Suprapubic skin (tissue), 3 donors: ENCODE data around the gene GLB1L2.

Source experiments
- POLR2AphosphoS5 ChIP-seq, 3 donors: sonication (generic); formaldehyde crosslinking; IDR thresholded peaks; one replicate each; pipeline ENCODE4 v1.6.1; 2017; ENCODE audit warnings: antibody characterized with exemption in 3 of 3
- TF ChIP-seq, protein P1 (sequence below), 2 donors: fragments of 200-600 bp in 1 of 2; fragments of 450-650 bp in 1 of 2; sonication (generic) in 1 of 2; IDR thresholded peaks; one replicate each; pipeline ENCODE4 v1.5.1; 2016 to 2019; ENCODE audit warnings: antibody characterized with exemption in 2 of 2, mild to moderate bottlenecking in 1 of 2, moderate library complexity in 1 of 2

DNA sequence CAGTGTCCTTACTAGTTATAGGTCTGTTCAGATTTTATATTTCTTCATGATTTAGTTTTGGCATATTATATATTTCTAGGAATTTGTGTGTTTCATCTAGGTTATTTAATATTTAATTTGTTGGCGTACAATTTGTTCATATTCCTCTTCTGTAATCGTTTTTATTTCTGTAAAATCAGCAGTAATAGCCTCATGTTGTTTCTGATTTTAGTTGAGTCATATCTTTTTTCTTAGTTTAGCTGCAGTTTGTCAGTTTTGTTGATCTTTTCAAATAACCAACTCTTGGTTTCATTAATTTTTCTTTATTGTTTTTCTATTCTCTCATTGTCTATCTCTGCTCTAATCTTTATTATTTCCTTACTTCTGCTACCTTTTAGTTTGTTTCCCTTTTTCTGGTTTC is 20.3 kb downstream of the GLB1L2 start:
- TF ChIP-seq, protein P1, sequence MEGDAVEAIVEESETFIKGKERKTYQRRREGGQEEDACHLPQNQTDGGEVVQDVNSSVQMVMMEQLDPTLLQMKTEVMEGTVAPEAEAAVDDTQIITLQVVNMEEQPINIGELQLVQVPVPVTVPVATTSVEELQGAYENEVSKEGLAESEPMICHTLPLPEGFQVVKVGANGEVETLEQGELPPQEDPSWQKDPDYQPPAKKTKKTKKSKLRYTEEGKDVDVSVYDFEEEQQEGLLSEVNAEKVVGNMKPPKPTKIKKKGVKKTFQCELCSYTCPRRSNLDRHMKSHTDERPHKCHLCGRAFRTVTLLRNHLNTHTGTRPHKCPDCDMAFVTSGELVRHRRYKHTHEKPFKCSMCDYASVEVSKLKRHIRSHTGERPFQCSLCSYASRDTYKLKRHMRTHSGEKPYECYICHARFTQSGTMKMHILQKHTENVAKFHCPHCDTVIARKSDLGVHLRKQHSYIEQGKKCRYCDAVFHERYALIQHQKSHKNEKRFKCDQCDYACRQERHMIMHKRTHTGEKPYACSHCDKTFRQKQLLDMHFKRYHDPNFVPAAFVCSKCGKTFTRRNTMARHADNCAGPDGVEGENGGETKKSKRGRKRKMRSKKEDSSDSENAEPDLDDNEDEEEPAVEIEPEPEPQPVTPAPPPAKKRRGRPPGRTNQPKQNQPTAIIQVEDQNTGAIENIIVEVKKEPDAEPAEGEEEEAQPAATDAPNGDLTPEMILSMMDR (IDR thresholded peaks at IDR 0.05) = no peak
- TF ChIP-seq POLR2AphosphoS5 (IDR thresholded peaks at IDR 0.05) = no peak
